AG04449 (cell line): ENCODE measurements around the gene MRPL11.

ENCODE experiments used
- CTCF ChIA-PET: fragments of 350-600 bp; formaldehyde crosslinking; extraction: SDS; loops from one replicate; lab custom pipeline; 2021; ENCODE audit warnings: antibody characterized with exemption; lab: Yijun Ruan, JAX
- POLR2A ChIA-PET: fragments of 400-600, 350-600 bp; formaldehyde crosslinking; extraction: SDS; loops from one replicate; lab custom pipeline; 2020; ENCODE audit warnings: antibody characterized with exemption, inconsistent platforms; lab: Yijun Ruan, JAX
- DNase-seq: peaks from one replicate; pipeline ENCODE4 v3.0.0-alpha.2; 2010; ENCODE audit warnings: low read depth, low spot score
- H3K4me3 ChIP-seq: 2 replicates; pipeline ENCODE4 v1.5.1; 2011; ENCODE audit warnings: low read depth, mild to moderate bottlenecking, control low read depth, low read length
- CTCF ChIP-seq: IDR thresholded peaks from one replicate; pipeline ENCODE4 v1.5.1; 2011; ENCODE audit warnings: mild to moderate bottlenecking, moderate library complexity, low read length, control low read depth, inconsistent platforms; ENCODE audit not compliant: insufficient read depth; ENCODE audit errors: missing control alignments

Gene MRPL11

GRCh38 chr11:66462911-66463310 lies 24.3 kb upstream of the MRPL11 start:
- ChIA-PET POLR2A (no interaction called here), CTCF (interaction anchor here (0.9 kb wide), 1 partner anchor 24 kb away, joined by 3 read pairs; the partner anchor contains the start of gene MRPL11)
- no peak overlapping the region for H3K4me3 ChIP-seq
- DNase-seq, result no peak
- TF ChIP-seq CTCF, result no peak

- ChIA-PET CTCF (interaction anchor here (0.7 to 1.4 kb wide), 6 partner anchors 23 to 216 kb away, joined by 3 to 7 read pairs (median 4); partner anchors contain the start of genes MRPL11 and RBM4B), POLR2A (no interaction called here)
- H3K4me3 ChIP-seq, result no peak overlapping the region
- DNase-seq, result no peak
- TF ChIP-seq CTCF, result no peak
Measured at GRCh38 chr11:66462010-66462409, 23.4 kb upstream of the MRPL11 start.

GRCh38 chr11:66459138-66459778 lies 20.6 kb upstream of the MRPL11 start:
- DNase-seq, result no peak
- no peak overlapping the region for H3K4me3 ChIP-seq
- CTCF ChIA-PET, result interaction anchor here (1.3 to 1.7 kb wide), 3 partner anchors 28 to 70 kb away, joined by 3 to 5 read pairs (median 3); no protein-coding TSS in a partner anchor
- POLR2A ChIA-PET, result interaction anchor here (1.0 kb wide), 1 partner anchor 21 kb away, joined by 3 read pairs; the partner anchor contains the start of gene DPP3
- no peak for TF ChIP-seq CTCF

GRCh38 chr11:66457826-66458225 lies 19.2 kb upstream of the MRPL11 start:
- POLR2A ChIA-PET, result no interaction called here
- no peak for DNase-seq
- CTCF ChIA-PET, result interaction anchor here (1.4 kb wide), 1 partner anchor 19 kb away, joined by 3 read pairs; the partner anchor contains the start of gene MRPL11

GRCh38 chr11:66454828-66455227 lies 16.2 kb upstream of the MRPL11 start:
- no peak for TF ChIP-seq CTCF
- no peak for DNase-seq
- H3K4me3 ChIP-seq, result no peak overlapping the region
- POLR2A ChIA-PET, result no interaction called here
- CTCF ChIA-PET, result interaction anchor here (1.2 to 2.8 kb wide), 4 partner anchors 10 to 68 kb away, joined by 4 to 12 read pairs (median 7); partner anchors contain the start of gene MRPL11

More at GRCh38 chr11:66457826-66458225, 19.2 kb upstream of the MRPL11 start:
- TF ChIP-seq CTCF, result no peak
- H3K4me3 ChIP-seq, result no peak overlapping the region

- no peak for TF ChIP-seq CTCF
- no peak overlapping the region for H3K4me3 ChIP-seq
- DNase-seq, result no peak
- CTCF ChIA-PET, result interaction anchor here (1.9 to 2.8 kb wide), 3 partner anchors 15 to 68 kb away, joined by 6 to 12 read pairs (median 8); partner anchors contain the start of gene MRPL11
- POLR2A ChIA-PET, result interaction anchor here (0.6 kb wide), 1 partner anchor 26 kb away, joined by 3 read pairs; the partner anchor contains the start of gene DPP3
Measured at GRCh38 chr11:66454247-66454646, 15.6 kb upstream of the MRPL11 start.
